T-helper 1 cell (primary cell): Measurements from ENCODE around the gene SCML2.
A peak's percentile ranks its signal among the peaks of the same experiment; 100 is the strongest.
"Not testable (repeated sequence)": the region's sequence is repeated elsewhere in the genome, so short reads cannot be mapped to it uniquely, and the experiment has no call there.

Experiments
- DNase-seq, 5 donors: peaks; one replicate each; pipeline ENCODE4 v3.0.0-alpha.2; 2012 to 2020
- total RNA-seq, 4 donors: gene quantifications; one replicate each; lab custom pipeline; 2026; lab: John Stamatoyannopoulos, UW

SCML2 gene
- 0.80 to 1.5 (median 1.4) reads per million in 4 donors for total RNA-seq

- DNase-seq, result peak in 2 of 5 donors; percentile 7 to 8
Observed at GRCh38 chrX:18354369-18355223, at the start of gene SCML2. SCML2 (minus strand) TSS chrX:18354688; CDS start chrX:18334071, 20,617 bp downstream.

- no peak for DNase-seq
Observed at GRCh38 chrX:18401848-18402213, 47.3 kb upstream of the SCML2 start.

- DNase-seq, result no peak
Observed at GRCh38 chrX:18394477-18394876, 40.0 kb upstream of the SCML2 start.

GRCh38 chrX:18390941-18391538 is 36.6 kb upstream of the SCML2 start:
- DNase-seq, result peak; percentile 28 to 71 (median 43)

- DNase-seq, result no peak
Observed at GRCh38 chrX:18389966-18390365, 35.5 kb upstream of the SCML2 start.

GRCh38 chrX:18377796-18378195 is 23.3 kb upstream of the SCML2 start:
- DNase-seq, result peak in 1 of 5 donors; percentile 10

- DNase-seq, result not testable (repeated sequence)
Observed at GRCh38 chrX:18375131-18375805, 20.8 kb upstream of the SCML2 start.

GRCh38 chrX:18369096-18369495 is 14.6 kb upstream of the SCML2 start:
- not testable (repeated sequence) for DNase-seq

GRCh38 chrX:18368402-18368801 is 13.9 kb upstream of the SCML2 start:
- DNase-seq, result no peak

- DNase-seq, result no peak
Observed at GRCh38 chrX:18360867-18361266, 6.4 kb upstream of the SCML2 start.

- DNase-seq, result peak in 1 of 5 donors; percentile 1
Observed at GRCh38 chrX:18353931-18354368, 538 bp downstream of the SCML2 start.

- no peak for DNase-seq
Observed at GRCh38 chrX:18351784-18352183, 2.7 kb downstream of the SCML2 start.

GRCh38 chrX:18348047-18348446 is 6.4 kb downstream of the SCML2 start:
- no peak for DNase-seq

- DNase-seq, result no peak
Observed at GRCh38 chrX:18309401-18309800, 45.1 kb downstream of the SCML2 start.

GRCh38 chrX:18297251-18297650 is 57.2 kb downstream of the SCML2 start:
- no peak for DNase-seq

GRCh38 chrX:18294893-18295292 is 59.6 kb downstream of the SCML2 start:
- DNase-seq, result no peak

GRCh38 chrX:18291006-18291545 is 63.4 kb downstream of the SCML2 start:
- DNase-seq, result no peak

GRCh38 chrX:18290200-18290599 is 64.3 kb downstream of the SCML2 start:
- no peak for DNase-seq

GRCh38 chrX:18288716-18289115 is 65.8 kb downstream of the SCML2 start:
- DNase-seq, result no peak

GRCh38 chrX:18286322-18286831 is 68.1 kb downstream of the SCML2 start:
- no peak for DNase-seq

- no peak for DNase-seq
Observed at GRCh38 chrX:18278449-18278848, 76.0 kb downstream of the SCML2 start.

GRCh38 chrX:18272222-18272621 is 82.3 kb downstream of the SCML2 start:
- no peak for DNase-seq

GRCh38 chrX:18271725-18272124 is 82.8 kb downstream of the SCML2 start:
- DNase-seq, result no peak
